Right cardiac atrium (tissue), 5 donors: Measurements from ENCODE around the gene NOTCH3. TPM values are rescaled to one million over a fixed set of nuclear protein-coding genes. Genes with fewer than 3 reads are reported as not detected.

Experiments used
- ATAC-seq, 2 donors: fragments of 200-7000 bp; cut with Tn5 transposase; one replicate each; pipeline versions ENCODE4 v1.8.0 to v1.9.1; 2020; ENCODE audit warnings: moderate library complexity in 2 of 2, mild to moderate bottlenecking in 1 of 2
- DNase-seq, 3 donors: peaks; one replicate each; pipeline ENCODE4 v3.0.0-alpha.2; 2020
- H3K27ac ChIP-seq: one replicate; pipeline ENCODE4 v1.5.1; 2013; ENCODE audit warnings: mild to moderate bottlenecking, low read length, control low read depth, moderate library complexity
- H3K27me3 ChIP-seq: one replicate; pipeline ENCODE4 v1.6.1; 2013; ENCODE audit not compliant: control insufficient read depth, insufficient read depth
- H3K4me1 ChIP-seq: one replicate; pipeline ENCODE4 v1.6.1; 2013; ENCODE audit warnings: low read length; ENCODE audit not compliant: control insufficient read depth, insufficient read depth
- H3K4me3 ChIP-seq: one replicate; pipeline ENCODE4 v1.5.1; 2013; ENCODE audit warnings: low read length, control low read depth
- H3K9me3 ChIP-seq: one replicate; pipeline ENCODE4 v1.6.1; 2013; ENCODE audit warnings: low read length; ENCODE audit not compliant: control insufficient read depth
- WGBS: extraction: QIAGEN DNeasy Blood & Tissue Kit; methylation state at CpG from one replicate; pipeline ENCODE4 v1.1.7; 2013; 5-methylcytosine and 5-hydroxymethylcytosine counted together
- intact Hi-C, 4 donors: fragments of 100-400 bp; cut with DNase I; formaldehyde crosslinking; loops; one replicate each; pipeline versions ENCODE4 v1.11.0 to v1.14.0; 2022 to 2023
- polyA plus RNA-seq: library from polyadenylated mRNA; stranded (reverse); fragments of 200-250 nt; gene quantifications from one replicate; pipeline ENCODE4 v1.2.3, GENCODE V29; 2013
- total RNA-seq, 4 donors: library from RNA; stranded (reverse); fragmentation: NEBNext Ultra II Directional; extraction: Animal tissue kit (Norgen Biotek cat#: 25700); gene quantifications; one replicate each; pipeline ENCODE4 v1.2.1, GENCODE V29; 2021
- donor health status: healthy with polysubstance abuse.
- donor health status: DM: no; HTN: yes; CAD: no.
- donor health status: DM: no; HTN: no; CAD: no.
- donor health status: DM: no; HTN: yes; CAD: no; lungs with severe emphysema.
- donor health status: DM: yes; HTN: yes; CAD: no.

NOTCH3 gene
- total and polyA plus RNA-seq, 5 donors, result 10.9 to 22.1 (median 15.1) TPM

GRCh38 chr19:15234431-15235130 is 33.8 kb upstream of the NOTCH3 start:
- DNase-seq (no peak), ATAC-seq (no peak)
- Histone ChIP-seq H3K27ac (no peak overlapping the region), H3K4me3 (no peak overlapping the region), H3K4me1 (no peaks in the 10 kb centered on the region), H3K27me3 (no peaks in the 10 kb centered on the region), H3K9me3 (no peaks in the 10 kb centered on the region)
- intact Hi-C loops, result no loop called here
- WGBS, result 71% methylated on average over 10 of the region's 10 CpGs

- 87% methylated on average over 10 of the region's 10 CpGs for WGBS
- intact Hi-C loops, result no loop called here
These were observed 30.5 kb upstream of the NOTCH3 start for GRCh38 chr19:15231271-15231670.

GRCh38 chr19:15227261-15227660 is 26.5 kb upstream of the NOTCH3 start:
- H3K27ac ChIP-seq, result no peak overlapping the region
- 94% methylated on average over 7 of the region's 7 CpGs for WGBS
- no peaks in the 10 kb centered on the region for H3K9me3 ChIP-seq
- H3K27me3 ChIP-seq, result no peaks in the 10 kb centered on the region
- H3K4me1 ChIP-seq, result no peaks in the 10 kb centered on the region
- ATAC-seq, result no peak
- intact Hi-C loops, result no loop called here
- DNase-seq, result no peak
- H3K4me3 ChIP-seq, result no peak overlapping the region

More at GRCh38 chr19:15231271-15231670, 30.5 kb upstream of the NOTCH3 start:
- ATAC-seq, result no peak
- peak in 1 of 3 donors; percentile 42 for DNase-seq
- Histone ChIP-seq H3K4me1 (no peaks in the 10 kb centered on the region), H3K27ac (no peak overlapping the region), H3K9me3 (no peaks in the 10 kb centered on the region), H3K4me3 (no peak overlapping the region), H3K27me3 (no peaks in the 10 kb centered on the region)

GRCh38 chr19:15225760-15226159 is 25.0 kb upstream of the NOTCH3 start:
- no peaks in the 10 kb centered on the region for H3K27me3 ChIP-seq
- H3K9me3 ChIP-seq, result no peaks in the 10 kb centered on the region
- WGBS, result 66% methylated on average over 7 of the region's 7 CpGs
- H3K4me1 ChIP-seq, result no peaks in the 10 kb centered on the region
- intact Hi-C loops, result no loop called here
- no peak overlapping the region for H3K4me3 ChIP-seq
- H3K27ac ChIP-seq, result no peak overlapping the region
- no peak for DNase-seq
- no peak for ATAC-seq

- H3K9me3 ChIP-seq, result no peaks in the 10 kb centered on the region
- ATAC-seq (peak; percentile 7 to 35), DNase-seq (no peak)
- peak overlapping the region; percentile 55 for H3K27ac ChIP-seq
- intact Hi-C loops, result no loop called here
- H3K27me3 ChIP-seq, result no peaks in the 10 kb centered on the region
- peak overlapping the region; percentile 68 for H3K4me3 ChIP-seq
- WGBS, result 8% methylated on average over 51 of the region's 51 CpGs
- H3K4me1 ChIP-seq, result no peaks in the 10 kb centered on the region
These were observed 23.0 kb upstream of the NOTCH3 start for GRCh38 chr19:15223649-15224361.

- DNase-seq (peak; percentile 95 to 98 (median 97)), ATAC-seq (peak; percentile 97 to 98)
- H3K4me3 ChIP-seq, result peak overlapping the region; percentile 68
- intact Hi-C loops, result no loop called here
- no peaks in the 10 kb centered on the region for H3K9me3 ChIP-seq
- H3K27me3 ChIP-seq, result no peaks in the 10 kb centered on the region
- no peaks in the 10 kb centered on the region for H3K4me1 ChIP-seq
- peak overlapping the region; percentile 10 for H3K27ac ChIP-seq
- WGBS, result under 1% methylated on average over 48 of the region's 48 CpGs
These were observed 22.2 kb upstream of the NOTCH3 start for GRCh38 chr19:15222738-15223648.

- DNase-seq, result no peak
- no peak for ATAC-seq
- Histone ChIP-seq H3K9me3 (no peaks in the 10 kb centered on the region), H3K27me3 (no peaks in the 10 kb centered on the region), H3K27ac (no peak overlapping the region), H3K4me3 (no peak overlapping the region), H3K4me1 (no peaks in the 10 kb centered on the region)
- intact Hi-C loops, result no loop called here
- 54% methylated on average over 6 of the region's 6 CpGs for WGBS
These were observed 20.0 kb upstream of the NOTCH3 start for GRCh38 chr19:15220833-15221232.

- H3K9me3 ChIP-seq, result no peaks in the 10 kb centered on the region
- no peak for ATAC-seq
- intact Hi-C loops, result no loop called here
- no peak overlapping the region for H3K27ac ChIP-seq
- no peaks in the 10 kb centered on the region for H3K27me3 ChIP-seq
- no peak overlapping the region for H3K4me3 ChIP-seq
- 79% methylated on average over 7 of the region's 7 CpGs for WGBS
- no peak for DNase-seq
- H3K4me1 ChIP-seq, result no peaks in the 10 kb centered on the region
These were observed 17.7 kb upstream of the NOTCH3 start for GRCh38 chr19:15218501-15218900.

- intact Hi-C loops, result no loop called here
- Histone ChIP-seq H3K27ac (no peak overlapping the region), H3K4me1 (no peaks in the 10 kb centered on the region), H3K4me3 (no peak overlapping the region), H3K9me3 (no peaks in the 10 kb centered on the region), H3K27me3 (no peaks in the 10 kb centered on the region)
- 91% methylated on average over 7 of the region's 7 CpGs for WGBS
- ATAC-seq (no peak), DNase-seq (no peak)
These were observed 15.6 kb upstream of the NOTCH3 start for GRCh38 chr19:15216363-15216762.

GRCh38 chr19:15213715-15214381 is 13.1 kb upstream of the NOTCH3 start:
- intact Hi-C loops, result no loop called here
- DNase-seq (peak; percentile 74 to 95 (median 88)), ATAC-seq (peak; percentile 49 to 61)
- Histone ChIP-seq H3K27ac (no peak overlapping the region), H3K9me3 (no peaks in the 10 kb centered on the region), H3K4me3 (no peak overlapping the region), H3K27me3 (no peaks in the 10 kb centered on the region), H3K4me1 (no peaks in the 10 kb centered on the region)
- 37% methylated on average over 15 of the region's 15 CpGs for WGBS
